B cell (primary cell): ENCODE measurements around the gene CSNK1A1. TPM values are rescaled to one million over a fixed set of nuclear protein-coding genes. Genes with fewer than 3 reads are reported as not detected.

Experiments
- ATAC-seq: fragments of 200-7000 bp; cut with Tn5 transposase; one replicate; pipeline ENCODE4 v1.10.0; 2021; ENCODE audit warnings: low read depth, mild to moderate bottlenecking, moderate number of reproducible peaks, moderate library complexity
- CTCF ChIA-PET: fragments of 350-600 bp; sonication (Branson Sonifier 250); formaldehyde crosslinking; loops from one replicate; lab custom pipeline; 2021; ENCODE audit warnings: antibody characterized with exemption, inconsistent platforms; lab: Charles Lee
- POLR2A ChIA-PET: fragments of 350-600 bp; sonication (Branson Sonifier 250); formaldehyde crosslinking; loops from one replicate; lab custom pipeline; 2021; ENCODE audit warnings: antibody characterized with exemption; lab: Charles Lee
- DNase-seq: peaks from one replicate; pipeline ENCODE4 v3.0.0; 2013
- H2AFZ ChIP-seq: 2 replicates; pipeline ENCODE4 v1.6.1; 2012; ENCODE audit warnings: mild to moderate bottlenecking, low read depth, low read length; ENCODE audit not compliant: insufficient read depth, poor library complexity, severe bottlenecking
- H3K27ac ChIP-seq, 2 donors: 1 replicate in 1 of 2; 2 replicates in 1 of 2; pipeline ENCODE4 v1.5.1; 2012 to 2013; ENCODE audit warnings: low read length in 2 of 2, mild to moderate bottlenecking in 2 of 2, moderate library complexity in 1 of 2
- H3K27me3 ChIP-seq, 4 experiments: fragments of 200-600 bp in 1 of 4; sonication (generic) in 1 of 4; replicated peaks in 1 of 4; 1 replicate in 2 of 4; 2 replicates in 2 of 4; pipeline versions ENCODE4 v1.6.1 to v1.7.0; 2013 to 2016; ENCODE audit warnings: low read length in 3 of 4, mild to moderate bottlenecking in 2 of 4, mixed read lengths in 1 of 4, moderate library complexity in 1 of 4; ENCODE audit not compliant: insufficient read depth in 4 of 4, control insufficient read depth in 3 of 4; ENCODE audit errors: control extremely low read depth in 1 of 4
- H3K36me3 ChIP-seq, 2 experiments: replicated peaks in 1 of 2; 1 replicate in 1 of 2; 2 replicates in 1 of 2; pipeline versions ENCODE4 v1.6.1 to v1.7.1; 2013; ENCODE audit warnings: low read length in 1 of 2; ENCODE audit not compliant: insufficient read depth in 2 of 2, control insufficient read depth in 1 of 2; ENCODE audit errors: control extremely low read depth in 1 of 2, extremely low read depth in 1 of 2
- H3K4me1 ChIP-seq, 2 donors: fragments of 200-600 bp in 1 of 2; sonication (generic) in 1 of 2; 1 replicate in 1 of 2; 2 replicates in 1 of 2; pipeline versions ENCODE4 v1.5.1 to v1.6.1; 2013 to 2017; ENCODE audit warnings: low read length in 2 of 2; ENCODE audit not compliant: control insufficient read depth in 2 of 2, insufficient read depth in 2 of 2
- H3K4me2 ChIP-seq: replicated peaks from 2 replicates; pipeline ENCODE3; 2012; ENCODE audit warnings: mild to moderate bottlenecking, low read depth, low read length; ENCODE audit not compliant: poor library complexity, severe bottlenecking
- H3K4me3 ChIP-seq, 5 experiments: fragments of 200-600 bp in 1 of 5; sonication (generic) in 1 of 5; 1 replicate in 3 of 5; 2 replicates in 2 of 5; pipeline versions ENCODE4 v1.5.1 to v1.7.0; 2011 to 2016; ENCODE audit warnings: low read length in 4 of 5, mild to moderate bottlenecking in 4 of 5, low read depth in 2 of 5, control low read depth in 1 of 5, moderate library complexity in 1 of 5; ENCODE audit not compliant: insufficient read depth in 1 of 5; ENCODE audit errors: control extremely low read depth in 1 of 5, extremely low read depth in 1 of 5
- H3K79me2 ChIP-seq: fragments of 200-600 bp; sonication (generic); one replicate; pipeline ENCODE4 v1.6.0; 2016; ENCODE audit warnings: low read length; ENCODE audit not compliant: control insufficient read depth, insufficient read depth
- H3K9ac ChIP-seq: fragments of 200-600 bp; sonication (generic); 2 replicates; pipeline ENCODE4 v1.6.1; 2017; ENCODE audit warnings: mild to moderate bottlenecking, low read length, moderate library complexity
- H3K9me3 ChIP-seq, 3 donors: one replicate each; pipeline versions ENCODE4 v1.6.1 to v1.7.1; 2013; ENCODE audit warnings: low read length in 2 of 3; ENCODE audit not compliant: control insufficient read depth in 2 of 3, insufficient read depth in 1 of 3; ENCODE audit errors: control extremely low read depth in 1 of 3
- H4K20me1 ChIP-seq: 2 replicates; pipeline ENCODE4 v1.6.0; 2012; ENCODE audit warnings: mild to moderate bottlenecking, low read length; ENCODE audit not compliant: insufficient read depth, control insufficient read depth, poor library complexity, severe bottlenecking
- H3K27ac Mint-ChIP-seq: one replicate; pipeline ENCODE4 v1.8.0; 2021; ENCODE audit warnings: mixed read lengths
- H3K27me3 Mint-ChIP-seq: one replicate; pipeline ENCODE4 v1.8.0; 2021; ENCODE audit warnings: mixed read lengths
- H3K4me1 Mint-ChIP-seq: one replicate; pipeline ENCODE4 v1.8.0; 2021; ENCODE audit warnings: mixed read lengths
- H3K4me3 Mint-ChIP-seq: one replicate; pipeline ENCODE4 v1.8.0; 2021; ENCODE audit warnings: mixed read lengths
- H3K9me3 Mint-ChIP-seq: one replicate; pipeline ENCODE4 v1.8.0; 2022; ENCODE audit warnings: mixed read lengths; ENCODE audit not compliant: insufficient read depth
- CTCF ChIP-seq: fragments of 200-600 bp; IDR thresholded peaks from one replicate; pipeline ENCODE4 v1.8.0; 2022; ENCODE audit warnings: antibody characterized with exemption, mild to moderate bottlenecking
- EZH2 ChIP-seq: IDR thresholded peaks from 2 replicates; pipeline ENCODE4 v1.6.1; 2012; ENCODE audit warnings: borderline replicate concordance, low read depth, mild to moderate bottlenecking, moderate library complexity, low read length; ENCODE audit not compliant: insufficient read depth, poor library complexity, severe bottlenecking
- WGBS: methylation state at CpG from one replicate; pipeline ENCODE4 v1.1.5; 2013; ENCODE audit warnings: missing lambda C conversion rate; ENCODE audit not compliant: insufficient coverage; 5-methylcytosine and 5-hydroxymethylcytosine counted together
- intact Hi-C: fragments of 100-400 bp; cut with micrococcal nuclease; formaldehyde crosslinking; loops from one replicate; pipeline ENCODE4 v1.10.0; 2022
- polyA plus RNA-seq: library from polyadenylated mRNA; depleted of rRNA; stranded (reverse); fragments of >200 nt; gene quantifications from 2 replicates; pipeline ENCODE4 v1.2.3, GENCODE V29; 2012
- total RNA-seq, 2 donors: library from RNA; stranded (reverse); fragments of 120-200 nt in 1 of 2; gene quantifications; 1 replicate in 1 of 2; 2 replicates in 1 of 2; pipeline versions ENCODE4 v1.2.3 to v1.2.4, GENCODE V29; 2013 to 2022

CSNK1A1 gene
- total and polyA plus RNA-seq, 2 donors (not counting 1 experiment from before 2014, with no cell fraction given), result 45.9 to 168 TPM

DNA sequence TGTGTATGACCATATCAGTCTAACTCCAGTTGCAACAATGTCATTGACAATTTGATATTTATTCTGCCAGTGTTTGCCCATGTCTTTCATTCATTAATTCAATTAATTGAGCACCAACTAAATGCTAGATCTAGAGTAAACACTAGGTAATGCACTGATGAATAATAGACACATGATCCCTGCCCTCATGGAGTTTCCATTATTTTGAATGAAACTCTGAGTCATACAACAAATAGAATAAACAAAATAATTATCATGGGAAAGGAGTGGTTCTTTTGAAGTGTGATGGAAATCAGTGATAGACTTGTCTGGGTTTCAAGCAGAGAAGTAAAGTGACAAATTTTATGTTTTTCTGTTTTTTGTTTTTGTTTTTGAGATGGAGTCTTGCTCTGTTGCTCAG is 34.7 kb upstream of the CSNK1A1 start:
- H3K4me3 Mint-ChIP-seq, result no peak overlapping the region
- TF ChIP-seq EZH2 (no peak), CTCF (no peak)

DNA sequence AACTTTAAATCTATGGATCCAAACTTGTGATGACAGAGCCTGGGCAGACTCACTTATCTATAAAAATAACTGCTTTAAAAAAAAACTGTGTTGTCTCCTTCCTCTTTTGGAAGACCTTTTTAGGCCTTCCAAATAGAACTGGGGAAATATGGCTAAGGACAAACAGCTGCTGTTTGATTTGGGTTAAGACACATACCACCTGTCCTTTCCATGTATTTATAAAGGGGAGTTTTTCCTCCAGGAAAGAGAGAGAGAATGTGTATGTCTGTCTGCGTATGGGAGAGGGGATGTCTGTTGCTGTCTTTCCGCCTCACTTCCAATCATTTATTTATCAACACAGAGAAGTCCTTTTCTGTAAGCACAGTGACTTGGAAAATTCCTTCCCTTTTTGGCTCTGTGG is 32.9 kb upstream of the CSNK1A1 start:
- no peak overlapping the region for H3K27ac ChIP-seq
- H3K27me3 ChIP-seq, result peaks cover 0 to 22% (median 11%) of the 10 kb centered on the region in 4 experiments
- intact Hi-C loops, result no loop called here
- POLR2A ChIA-PET, result no interaction called here
- DNase-seq, result no peak
- H3K4me3 ChIP-seq, result no peak overlapping the region
- H3K9ac ChIP-seq, result no peak overlapping the region
- no peak overlapping the region for H3K27ac Mint-ChIP-seq
- no peaks in the 10 kb centered on the region for H3K36me3 ChIP-seq
- H3K27me3 Mint-ChIP-seq, result peaks cover 17% of the 10 kb centered on the region
- H4K20me1 ChIP-seq, result no peaks in the 10 kb centered on the region
- no peak overlapping the region for H3K4me3 Mint-ChIP-seq
- ATAC-seq, result no peak
- TF ChIP-seq CTCF, result no peak
- TF ChIP-seq EZH2, result no peak
- H2AFZ ChIP-seq, result no peak overlapping the region
- H3K79me2 ChIP-seq, result no peaks in the 10 kb centered on the region
- peaks cover 0 to 5% (median 0%) of the 10 kb centered on the region in 3 donors for H3K9me3 ChIP-seq
- no peaks in the 10 kb centered on the region for H3K9me3 Mint-ChIP-seq
- no CpG with 5 or more reads among the region's 2 CpGs for whole genome bisulfite sequencing
- H3K4me1 ChIP-seq, result peaks cover 10 to 11% of the 10 kb centered on the region in 2 donors
- CTCF ChIA-PET, result no interaction called here
- H3K4me2 ChIP-seq, result no peak overlapping the region
- peaks cover 10% of the 10 kb centered on the region for H3K4me1 Mint-ChIP-seq

More for the DNA sequence above, 34.7 kb upstream of the CSNK1A1 start:
- Mint-ChIP-seq H3K27me3 (peaks cover 9% of the 10 kb centered on the region), H3K4me1 (peaks cover 7% of the 10 kb centered on the region), H3K9me3 (no peaks in the 10 kb centered on the region), H3K27ac (no peak overlapping the region)
- Histone ChIP-seq H3K27me3 (peaks cover 0 to 12% (median 6%) of the 10 kb centered on the region in 4 experiments), H3K36me3 (no peaks in the 10 kb centered on the region), H3K9me3 (peaks cover 0 to 3% (median 0%) of the 10 kb centered on the region in 3 donors), H3K4me1 (peaks cover 7 to 8% of the 10 kb centered on the region in 2 donors), H3K4me2 (no peak overlapping the region), H2AFZ (no peak overlapping the region), H3K27ac (no peak overlapping the region), H3K79me2 (no peaks in the 10 kb centered on the region), H4K20me1 (no peaks in the 10 kb centered on the region), H3K4me3 (no peak overlapping the region), H3K9ac (no peak overlapping the region)
- intact Hi-C loops, result no loop called here
- DNase-seq (no peak), ATAC-seq (no peak)
- POLR2A ChIA-PET, result no interaction called here
- CTCF ChIA-PET, result no interaction called here
